GM21360 (cell line): ENCODE results near the gene C1orf21.

Experiments used
- ATAC-seq: cut with Tn5 transposase; IDR thresholded peaks from one replicate; pipeline ENCODE4 v1.9.1; 2021; ENCODE audit warnings: mild to moderate bottlenecking, moderate library complexity; ENCODE audit not compliant: unreplicated experiment

C1orf21 gene

GRCh38 chr1:184510110-184510509 lies 123.3 kb downstream of the C1orf21 start:
- ATAC-seq: no peak

- ATAC-seq: no peak
Measured at GRCh38 chr1:184512724-184513123, 125.9 kb downstream of the C1orf21 start.

GRCh38 chr1:184513421-184513820 lies 126.6 kb downstream of the C1orf21 start:
- ATAC-seq: no peak

DNA sequence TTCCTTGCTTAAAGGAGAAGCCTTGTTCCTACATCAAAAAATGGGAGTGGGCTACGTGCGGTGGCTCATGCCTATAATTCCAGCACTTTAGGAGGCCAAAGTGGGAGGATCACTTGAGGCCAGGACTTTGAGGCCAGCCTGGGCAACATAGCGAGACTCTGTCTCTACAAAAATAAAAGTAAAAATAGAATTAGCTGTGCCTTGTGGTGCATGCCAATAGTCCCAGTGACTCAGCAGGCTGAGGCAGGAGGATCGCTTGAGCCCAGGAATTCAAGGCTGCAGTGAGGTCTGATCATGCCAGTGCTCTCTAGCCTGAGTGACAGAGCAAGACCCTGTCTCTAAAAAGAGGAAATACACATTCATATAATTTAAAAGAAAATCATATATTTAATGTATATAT lies 127.1 kb downstream of the C1orf21 start:
- no peak for ATAC-seq

DNA sequence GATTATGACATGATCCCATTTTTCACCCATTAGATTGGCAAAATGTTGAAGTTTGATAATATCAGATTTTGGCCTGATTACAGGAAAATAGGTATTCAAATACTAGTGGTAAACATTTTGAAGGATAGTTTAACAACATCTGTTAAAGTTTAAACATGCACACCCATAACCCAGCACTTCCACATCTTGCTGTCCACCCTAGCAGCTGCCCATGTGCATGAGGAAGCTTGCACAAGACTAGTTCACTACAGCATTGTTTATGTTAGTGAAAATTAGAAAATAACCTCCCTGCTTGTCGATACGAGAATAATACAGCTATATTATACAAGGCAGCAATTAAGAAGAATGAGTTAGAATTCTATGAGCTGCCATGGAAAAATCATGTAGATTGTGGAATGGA lies 127.6 kb downstream of the C1orf21 start:
- ATAC-seq: no peak

DNA sequence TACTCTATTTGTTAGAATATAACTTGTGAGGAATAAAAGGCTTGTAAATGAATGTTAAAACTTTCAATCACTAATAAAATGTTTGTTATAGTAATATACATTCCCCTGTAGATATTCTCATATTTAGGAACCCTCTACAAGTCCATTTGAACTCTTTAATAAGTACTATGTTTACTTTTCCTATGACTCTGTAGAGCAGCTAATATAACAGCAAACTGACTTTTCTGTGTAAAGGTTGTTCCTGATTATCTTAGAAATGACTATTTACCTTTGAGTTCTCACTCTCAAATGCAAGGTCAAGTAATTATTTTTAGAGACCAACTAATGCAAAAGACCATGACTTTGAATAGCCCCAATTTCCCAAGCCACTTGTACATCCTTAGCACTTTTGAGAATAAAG lies 130.3 kb downstream of the C1orf21 start:
- ATAC-seq: no peak

- ATAC-seq: no peak
Measured at GRCh38 chr1:184518736-184519357, 132.0 kb downstream of the C1orf21 start.

DNA sequence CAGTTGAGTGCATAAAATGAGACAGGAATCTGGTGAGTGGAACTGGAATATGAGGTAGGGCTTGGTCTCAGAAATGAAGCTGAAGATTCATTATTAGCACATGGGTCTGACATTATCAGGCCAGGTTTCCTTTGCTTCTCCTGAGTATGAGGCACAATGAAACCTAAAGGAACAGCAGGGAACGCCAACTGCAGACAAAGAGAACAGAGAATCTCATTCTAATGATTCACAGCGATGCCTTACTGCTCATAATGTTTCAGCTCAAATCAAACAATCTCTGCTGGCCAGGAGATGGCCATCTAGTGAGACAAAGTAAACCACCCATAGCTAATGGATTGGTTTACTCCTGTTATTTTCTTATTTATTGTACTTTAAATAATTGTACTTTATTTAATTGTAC lies 133.5 kb downstream of the C1orf21 start:
- ATAC-seq: no peak

DNA sequence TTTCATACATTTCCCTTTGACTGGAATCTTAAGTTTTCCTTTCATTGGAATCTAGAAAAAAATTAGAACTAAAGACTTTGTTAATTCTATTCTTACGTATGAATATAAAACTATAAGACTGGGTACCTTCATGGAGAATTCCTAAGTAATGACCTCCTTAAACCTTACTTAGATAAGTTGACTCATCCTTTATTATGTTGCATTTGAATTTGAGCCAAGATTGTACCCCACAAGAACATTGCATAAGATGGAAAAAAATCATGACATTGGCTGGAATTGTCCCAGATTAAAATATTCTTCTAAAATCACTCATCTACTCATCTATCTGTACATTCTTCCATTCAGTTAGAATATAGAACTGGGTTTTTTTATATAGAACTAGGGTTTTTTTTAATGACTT lies 137.4 kb downstream of the C1orf21 start:
- no peak for ATAC-seq

- ATAC-seq: no peak
Measured at GRCh38 chr1:184527402-184527801, 140.6 kb downstream of the C1orf21 start.

DNA sequence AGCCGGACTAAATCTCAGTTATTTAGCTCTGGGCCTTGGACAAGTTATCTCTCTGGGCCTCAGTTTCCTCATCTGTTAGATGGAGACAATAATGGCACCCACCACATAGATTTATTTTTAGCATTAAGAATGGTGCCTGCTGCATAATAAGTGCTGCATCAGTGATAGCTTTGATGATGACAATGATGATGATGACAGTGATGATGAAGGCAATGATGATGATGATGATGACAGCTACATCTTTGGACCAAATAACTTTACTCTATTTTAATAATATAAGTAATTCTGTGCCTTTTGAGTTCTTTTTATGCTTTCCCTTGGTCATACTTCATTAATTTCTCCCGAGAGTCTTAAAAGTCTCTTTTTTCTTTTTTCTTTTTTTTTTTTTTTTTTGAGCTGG lies 143.4 kb downstream of the C1orf21 start:
- no peak for ATAC-seq

DNA sequence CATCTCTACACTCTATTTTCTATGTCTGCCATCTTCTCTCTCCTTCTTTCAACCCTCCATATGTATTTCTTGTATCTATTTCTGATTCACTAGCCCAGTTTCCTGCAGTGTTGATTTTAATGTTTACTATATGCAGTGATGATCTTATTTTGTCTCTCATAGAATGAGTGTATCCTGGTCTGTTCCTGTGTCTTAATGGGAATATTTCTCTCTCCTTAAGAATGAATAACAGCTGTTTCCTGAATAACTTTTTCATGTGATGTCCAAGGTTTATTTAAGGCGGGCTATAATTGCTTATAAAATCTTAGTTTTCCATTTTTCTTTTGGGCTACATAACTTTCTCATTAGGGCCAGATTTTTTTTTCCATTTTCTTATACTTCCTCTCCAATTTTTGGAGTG lies 144.5 kb downstream of the C1orf21 start:
- ATAC-seq: no peak

DNA sequence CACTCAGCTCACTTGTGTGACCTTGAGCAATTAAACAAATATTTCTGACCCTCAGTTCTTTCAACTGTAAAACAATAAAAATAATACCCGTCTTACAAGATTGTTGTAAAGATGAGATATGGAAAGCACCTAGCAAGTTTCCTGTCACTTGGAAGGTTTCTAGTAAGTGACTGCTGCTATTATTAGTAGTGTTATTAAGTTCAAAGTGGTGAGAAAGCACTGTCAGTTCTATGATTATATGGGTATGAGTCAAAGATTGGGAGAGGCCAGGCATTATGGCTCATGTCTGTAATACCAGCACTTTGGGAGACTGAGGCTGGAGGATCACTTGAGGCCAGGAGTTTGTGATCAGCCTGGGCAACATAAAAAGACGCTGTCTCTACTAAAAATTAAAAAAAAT lies 145.4 kb downstream of the C1orf21 start:
- ATAC-seq: no peak

GRCh38 chr1:184533049-184533448 lies 146.2 kb downstream of the C1orf21 start:
- ATAC-seq: no peak

DNA sequence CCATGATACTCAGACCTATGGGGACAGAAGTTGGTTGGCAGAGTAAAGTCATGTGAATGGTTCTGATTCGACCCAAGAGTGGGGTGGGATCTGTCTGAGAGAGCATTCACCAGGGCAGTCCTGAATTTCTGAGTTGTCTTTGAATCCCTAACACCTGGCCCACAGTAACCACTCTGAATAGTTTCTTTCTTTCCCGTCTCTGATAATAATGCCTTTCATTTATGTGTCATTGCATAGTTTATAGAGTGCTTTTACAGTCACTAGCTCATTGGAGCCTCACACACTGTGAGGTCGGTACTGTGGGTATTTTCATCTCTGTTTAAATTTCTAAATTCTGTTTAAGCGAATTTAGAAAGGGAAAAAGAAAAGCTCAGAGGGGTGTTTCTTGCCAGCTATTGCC lies 147.1 kb downstream of the C1orf21 start:
- no peak for ATAC-seq

GRCh38 chr1:184534690-184535089 lies 147.9 kb downstream of the C1orf21 start:
- ATAC-seq: no peak

- no peak for ATAC-seq
Measured at GRCh38 chr1:184535191-184535970, 148.6 kb downstream of the C1orf21 start.

DNA sequence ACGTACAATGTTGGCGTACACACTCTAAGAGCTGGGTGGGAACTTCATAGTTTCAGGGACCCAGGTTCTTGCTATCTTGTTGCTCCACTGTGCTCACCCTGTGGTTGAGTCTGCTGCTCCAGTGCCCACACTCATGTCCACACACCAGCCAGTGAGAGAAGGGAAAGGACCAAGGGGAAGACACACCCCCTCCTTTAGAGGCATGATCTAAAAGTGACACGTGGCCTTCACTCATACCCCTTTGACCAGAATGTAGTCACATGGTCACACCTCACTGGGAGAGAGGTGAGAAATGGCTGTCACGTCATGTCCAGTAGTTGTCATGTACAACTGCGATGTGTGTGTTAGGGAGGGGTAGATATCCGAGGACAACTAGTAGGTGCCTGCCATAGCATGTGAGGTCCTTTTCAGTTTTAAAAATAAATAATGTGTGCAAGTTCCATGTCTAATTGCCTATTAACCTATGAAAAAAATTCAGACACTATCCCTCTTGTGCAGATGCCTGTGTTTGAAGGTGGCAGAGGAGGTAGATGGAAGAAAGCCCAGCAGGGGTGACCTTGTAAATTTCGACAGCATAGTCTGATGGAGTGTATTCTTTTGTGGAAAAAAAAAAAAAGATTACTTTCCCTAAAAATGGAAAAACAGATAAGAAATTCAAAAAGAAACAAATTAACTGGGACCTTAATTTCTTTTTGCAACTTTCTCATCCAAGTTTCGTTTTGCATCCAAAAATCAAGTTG lies 149.6 kb downstream of the C1orf21 start:
- no peak for ATAC-seq

GRCh38 chr1:184539580-184539979 lies 152.8 kb downstream of the C1orf21 start:
- ATAC-seq: no peak

DNA sequence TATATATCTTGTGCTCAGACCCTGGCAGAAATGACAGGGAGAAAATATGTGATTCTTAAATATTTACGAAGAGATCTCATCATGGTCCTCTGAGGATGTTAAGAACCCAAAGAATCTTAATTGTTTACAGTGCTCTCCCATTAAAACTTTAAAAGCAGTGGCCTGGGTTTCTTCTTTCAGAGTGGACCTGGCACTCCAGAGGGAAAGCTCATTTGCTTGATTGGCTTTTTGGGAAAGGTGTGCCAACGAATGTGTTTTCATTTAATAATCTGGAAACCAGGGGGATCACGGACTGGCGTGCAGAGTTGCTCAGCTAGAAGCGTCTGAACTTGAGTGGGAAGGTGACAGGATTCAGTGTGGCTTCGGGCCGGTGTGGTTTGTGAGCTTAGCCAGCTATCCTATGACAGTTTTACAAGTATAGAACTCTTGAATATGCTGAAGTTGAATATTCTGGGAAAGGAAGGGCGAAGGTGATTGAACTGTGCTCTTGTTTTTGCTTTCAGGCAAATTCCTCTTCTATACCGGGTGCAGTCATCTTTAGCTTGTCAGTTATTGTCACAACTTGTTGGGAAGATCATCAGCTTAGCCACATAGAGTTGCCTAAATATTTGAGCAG lies 154.8 kb downstream of the C1orf21 start:
- no peak for ATAC-seq

GRCh38 chr1:184542291-184542690 lies 155.5 kb downstream of the C1orf21 start:
- no peak for ATAC-seq

DNA sequence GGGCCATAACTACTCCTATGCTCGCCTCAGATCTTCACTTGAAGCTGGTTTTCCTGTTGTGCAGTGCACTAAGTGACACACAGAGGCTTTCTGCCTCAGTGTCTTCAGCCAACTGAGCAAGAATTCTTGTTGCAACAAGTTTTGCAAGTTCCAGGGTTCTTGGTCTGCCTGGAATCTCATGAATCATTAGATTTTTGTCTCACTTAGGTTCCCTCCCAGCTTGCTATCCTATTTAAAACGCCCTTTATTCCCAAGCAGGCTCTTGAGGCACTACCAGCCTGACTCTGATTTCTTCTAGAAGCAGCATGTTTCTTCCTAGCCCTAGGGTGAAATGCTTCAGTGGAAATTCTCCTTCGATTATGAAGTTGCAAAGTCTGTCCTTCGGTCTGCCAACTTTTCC lies 158.8 kb downstream of the C1orf21 start:
- no peak for ATAC-seq
